ENCODE measurements around the gene MYO16. TPM values are rescaled to one million over a fixed set of nuclear protein-coding genes. Genes with fewer than 3 reads are reported as not detected.

MYO16 gene
- polyA plus RNA-seq, 1 experiment, result not detected

DNA sequence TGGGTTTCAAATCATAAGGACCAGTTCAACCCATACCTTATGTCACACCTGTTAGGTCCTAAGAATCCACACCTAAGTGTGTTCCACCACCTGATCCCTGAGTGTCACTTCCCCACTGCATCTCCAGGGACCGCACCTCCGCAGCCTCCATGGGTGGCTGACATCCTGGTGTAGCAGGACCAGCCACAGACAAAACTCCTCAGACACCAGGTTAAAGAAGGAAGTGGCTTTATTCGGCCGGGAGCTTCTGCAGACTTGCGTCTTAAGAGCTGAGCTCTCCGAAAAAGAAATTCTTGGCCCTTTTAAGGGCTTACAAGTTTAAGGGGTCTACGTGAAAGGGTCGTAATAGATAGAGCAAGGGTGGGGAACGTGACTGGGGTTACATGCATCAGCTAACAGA lies 509.9 kb downstream of the MYO16 start:
- CTCF ChIA-PET, result interaction anchor here (0.6 to 1.2 kb wide), 3 partner anchors 178 to 646 kb away, joined by 3 to 4 read pairs (median 3); no protein-coding TSS in a partner anchor
- Histone ChIP-seq H3K27me3 (ENCODE audit: control insufficient read depth, insufficient read depth, low read length) (no peaks in the 10 kb centered on the region), H3K36me3 (ENCODE audit: control insufficient read depth, insufficient read depth, low read length) (no peaks in the 10 kb centered on the region), H3K4me3 (ENCODE audit: low read depth, low read length) (no peak overlapping the region)
- no peak for DNase-seq (ENCODE audit: low read depth)
- no peak for TF ChIP-seq CTCF (IDR thresholded peaks at IDR 0.05; ENCODE audit: insufficient read depth, low read depth, low read length)
- POLR2A ChIA-PET, result no interaction called here

- Histone ChIP-seq H3K27me3 (ENCODE audit: control insufficient read depth, insufficient read depth, low read length) (no peaks in the 10 kb centered on the region), H3K4me3 (ENCODE audit: low read depth, low read length) (no peak overlapping the region), H3K36me3 (ENCODE audit: control insufficient read depth, insufficient read depth, low read length) (no peaks in the 10 kb centered on the region)
- ChIA-PET CTCF (interaction anchor here (0.6 to 1.0 kb wide), 2 partner anchors 178 to 645 kb away, joined by 3 to 4 read pairs; no protein-coding TSS in a partner anchor), POLR2A (no interaction called here)
- no peak for DNase-seq (ENCODE audit: low read depth)
- no peak for TF ChIP-seq CTCF (IDR thresholded peaks at IDR 0.05; ENCODE audit: insufficient read depth, low read depth, low read length)
Observed at GRCh38 chr13:109140054-109140453, 510.6 kb downstream of the MYO16 start.

- no peaks in the 10 kb centered on the region for H3K36me3 ChIP-seq (ENCODE audit: control insufficient read depth, insufficient read depth, low read length)
- TF ChIP-seq CTCF (IDR thresholded peaks at IDR 0.05; ENCODE audit: insufficient read depth, low read depth, low read length), result no peak
- CTCF ChIA-PET, result interaction anchor here (0.8 to 1.0 kb wide), 2 partner anchors 15 to 226 kb away, joined by 3 read pairs; no protein-coding TSS in a partner anchor
- no peak for DNase-seq (ENCODE audit: low read depth)
- POLR2A ChIA-PET, result no interaction called here
- no peaks in the 10 kb centered on the region for H3K27me3 ChIP-seq (ENCODE audit: control insufficient read depth, insufficient read depth, low read length)
- H3K4me3 ChIP-seq (ENCODE audit: low read depth, low read length), result peak overlapping the region; percentile 13; the same call in 1 of the 2 replicates
Observed at GRCh38 chr13:109140479-109141349, 511.3 kb downstream of the MYO16 start.

DNA sequence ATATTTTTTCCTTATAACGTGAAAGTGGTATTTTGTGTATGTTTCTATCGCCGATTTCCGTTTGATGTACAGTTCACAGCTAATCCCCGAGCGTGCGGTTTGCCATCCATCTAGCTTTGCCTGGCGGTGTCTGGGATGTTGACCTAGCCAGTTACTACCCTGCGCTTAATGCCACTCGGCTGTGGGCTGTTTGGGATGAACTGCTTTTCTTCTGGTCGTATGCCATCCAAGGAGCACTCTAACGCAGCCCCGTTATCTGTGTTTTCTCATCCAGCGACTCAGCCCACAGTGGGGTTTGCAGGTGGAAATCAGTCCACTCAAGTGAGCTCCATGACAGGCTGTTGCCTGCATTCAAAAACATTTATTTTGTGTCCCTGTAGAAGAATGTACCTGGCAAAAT lies 512.3 kb downstream of the MYO16 start:
- ChIA-PET CTCF (interaction anchor here (0.8 kb wide), 1 partner anchor 14 kb away, joined by 3 read pairs; no protein-coding TSS in a partner anchor), POLR2A (no interaction called here)
- TF ChIP-seq CTCF (IDR thresholded peaks at IDR 0.05; ENCODE audit: insufficient read depth, low read depth, low read length), result no peak
- no peak overlapping the region for H3K4me3 ChIP-seq (ENCODE audit: low read depth, low read length)
- no peaks in the 10 kb centered on the region for H3K27me3 ChIP-seq (ENCODE audit: control insufficient read depth, insufficient read depth, low read length)
- no peak for DNase-seq (ENCODE audit: low read depth)
- no peaks in the 10 kb centered on the region for H3K36me3 ChIP-seq (ENCODE audit: control insufficient read depth, insufficient read depth, low read length)

DNA sequence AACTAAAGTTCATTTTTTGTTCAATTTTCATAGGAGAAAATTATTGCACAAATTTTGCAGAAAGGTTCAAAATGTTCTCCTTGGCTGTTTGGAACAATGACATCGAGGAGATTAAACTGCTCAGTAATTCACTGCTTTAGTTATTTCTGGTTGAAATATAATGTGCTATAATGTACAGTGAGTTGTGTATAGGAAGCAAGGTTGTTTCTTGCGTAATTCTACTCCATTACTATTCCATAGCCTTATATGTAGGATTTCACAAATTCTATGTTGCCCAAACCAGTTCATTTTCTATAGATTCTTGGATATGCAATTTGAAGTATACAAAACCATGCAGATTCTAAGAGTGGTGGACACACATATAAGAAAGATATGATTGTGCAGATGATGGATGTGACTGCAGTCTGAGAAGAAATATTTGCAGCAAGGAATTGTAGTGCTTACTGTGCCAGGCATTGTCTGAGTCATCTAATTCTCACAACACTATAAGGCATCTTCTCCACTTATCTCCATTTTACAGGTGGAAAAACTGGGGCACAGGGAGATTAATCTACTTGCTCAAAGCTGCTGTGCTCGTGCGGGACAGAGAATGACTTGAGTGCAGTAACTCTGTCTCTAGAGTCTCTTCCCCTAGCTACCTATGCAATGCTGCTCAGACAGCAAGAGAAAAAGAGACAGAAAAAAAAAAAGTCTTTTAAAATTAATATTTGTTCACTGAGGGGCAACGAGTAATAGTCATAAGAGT lies 515.5 kb downstream of the MYO16 start:
- DNase-seq (ENCODE audit: low read depth), result no peak
- Histone ChIP-seq H3K4me3 (ENCODE audit: low read depth, low read length) (no peak overlapping the region), H3K27me3 (ENCODE audit: control insufficient read depth, insufficient read depth, low read length) (no peaks in the 10 kb centered on the region), H3K36me3 (ENCODE audit: control insufficient read depth, insufficient read depth, low read length) (no peaks in the 10 kb centered on the region)
- ChIA-PET CTCF (interaction anchor here (0.8 to 3.3 kb wide), 4 partner anchors 11 to 965 kb away, joined by 3 to 13 read pairs (median 6); no protein-coding TSS in a partner anchor), POLR2A (no interaction called here)
- TF ChIP-seq CTCF (IDR thresholded peaks at IDR 0.05; ENCODE audit: insufficient read depth, low read depth, low read length), result no peak

Measured in BJ (cell line).